HG03045 (cell line): ENCODE results near the gene TRABD2B.
"Not testable (repeated sequence)": the region's sequence is repeated elsewhere in the genome, so short reads cannot be mapped to it uniquely, and the experiment has no call there.

ENCODE experiments used
- ATAC-seq: cut with Tn5 transposase; IDR thresholded peaks from one replicate; pipeline ENCODE4 v1.9.1; 2021; ENCODE audit warnings: mild to moderate bottlenecking, moderate library complexity; ENCODE audit not compliant: unreplicated experiment

Gene TRABD2B

DNA sequence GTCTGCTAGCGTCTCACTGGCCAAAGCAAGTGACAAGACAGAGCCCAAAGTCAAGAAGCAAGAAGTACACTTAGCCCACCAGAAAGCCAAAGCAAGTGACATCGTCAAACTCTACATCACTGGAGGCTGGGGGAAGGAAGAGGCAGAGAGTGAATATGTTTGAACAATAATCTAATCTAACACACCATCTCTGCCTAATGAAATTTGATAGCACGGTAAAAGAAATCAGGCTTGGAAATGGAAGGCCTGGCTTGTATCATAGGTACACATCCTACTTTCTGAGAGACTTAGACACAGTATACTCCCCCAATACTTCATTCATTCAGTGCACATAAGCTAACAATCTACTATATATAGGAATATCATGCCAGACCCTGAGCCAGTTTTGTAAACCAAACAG lies 26.3 kb downstream of the TRABD2B start:
- no peak for ATAC-seq

DNA sequence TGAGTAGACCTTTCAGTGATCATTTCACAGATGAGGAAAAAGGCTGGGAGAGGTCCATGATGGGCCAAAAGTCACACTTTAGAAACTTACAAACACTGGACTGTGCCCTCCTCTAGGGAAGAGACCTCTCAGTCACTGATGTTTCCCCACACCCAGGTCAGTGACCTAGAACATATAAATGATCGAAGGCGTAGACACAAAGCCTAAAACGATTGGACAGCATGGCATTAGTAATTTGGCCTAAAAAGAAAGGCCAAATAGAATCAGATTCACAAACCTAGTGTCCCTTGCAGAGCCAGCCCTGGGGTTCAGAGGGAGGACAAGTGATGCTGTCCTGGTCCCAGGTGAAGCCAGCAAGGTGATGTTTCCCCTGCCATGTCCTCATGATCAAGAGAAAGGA lies 27.7 kb downstream of the TRABD2B start:
- no peak for ATAC-seq

DNA sequence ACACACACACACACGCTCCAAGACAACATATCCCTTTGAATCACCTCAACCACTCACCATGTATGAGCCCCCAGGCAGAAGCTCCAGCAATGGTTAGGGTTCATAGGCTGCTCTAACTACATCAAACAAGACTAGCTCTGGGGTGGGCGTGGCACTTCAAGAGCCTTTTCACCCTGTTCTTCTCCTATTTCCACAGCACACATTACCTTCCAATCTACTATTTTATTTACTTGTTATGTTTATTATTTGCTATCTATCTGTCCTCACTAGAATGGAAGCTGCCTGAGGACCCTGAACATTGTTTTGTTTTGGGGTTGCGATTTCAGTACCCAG lies 28.7 kb downstream of the TRABD2B start:
- no peak for ATAC-seq

DNA sequence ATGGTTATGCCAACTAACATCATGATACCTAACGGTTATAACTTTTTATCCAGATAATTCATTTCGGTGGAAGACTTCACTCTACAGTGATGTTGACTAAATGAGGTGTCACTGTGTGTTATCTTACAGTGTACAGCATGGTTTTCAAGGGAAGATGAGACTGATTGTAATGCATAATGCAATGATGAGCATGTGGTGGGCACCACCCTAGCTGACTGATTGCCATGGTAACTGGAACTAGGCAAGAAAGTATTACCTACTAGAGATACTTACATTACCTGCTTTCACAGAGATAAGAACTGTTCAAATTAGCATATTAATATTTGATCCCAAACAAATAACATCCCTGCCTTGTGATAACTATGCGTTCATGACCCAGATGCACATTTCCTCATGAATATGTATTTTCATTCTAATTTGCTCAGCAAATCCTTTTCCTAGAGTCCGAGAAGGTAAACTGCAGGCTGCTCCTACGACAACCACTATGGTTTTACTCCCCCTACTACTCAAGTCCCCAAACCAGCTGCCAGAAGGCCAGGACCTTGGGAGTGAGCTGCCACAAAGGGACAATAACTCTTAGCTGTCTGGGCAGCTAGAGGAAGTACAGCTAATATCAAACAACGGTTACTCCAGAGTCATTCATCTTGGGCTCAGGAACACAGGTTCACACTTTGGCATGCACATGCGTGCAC lies 29.2 kb downstream of the TRABD2B start:
- ATAC-seq, result no peak

DNA sequence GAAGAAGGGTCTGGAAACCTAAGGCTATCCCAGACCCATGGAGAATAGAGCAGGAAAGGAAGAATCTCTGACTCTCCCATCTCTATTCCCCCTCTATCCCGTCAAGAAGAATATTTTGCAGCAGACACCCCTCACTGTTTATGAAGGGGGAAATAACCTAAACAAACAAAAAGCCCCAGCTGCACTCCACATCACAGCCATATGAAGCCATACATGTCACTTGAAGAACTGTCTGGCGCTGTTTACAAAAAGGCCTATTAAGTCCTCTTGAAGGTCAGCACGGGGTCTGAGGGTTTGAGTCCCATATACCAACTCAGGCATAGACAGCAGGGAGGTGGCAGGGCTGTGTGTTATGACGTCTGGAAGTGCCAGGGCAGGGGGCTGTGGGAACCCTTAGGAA lies 31.4 kb downstream of the TRABD2B start:
- ATAC-seq, result no peak

DNA sequence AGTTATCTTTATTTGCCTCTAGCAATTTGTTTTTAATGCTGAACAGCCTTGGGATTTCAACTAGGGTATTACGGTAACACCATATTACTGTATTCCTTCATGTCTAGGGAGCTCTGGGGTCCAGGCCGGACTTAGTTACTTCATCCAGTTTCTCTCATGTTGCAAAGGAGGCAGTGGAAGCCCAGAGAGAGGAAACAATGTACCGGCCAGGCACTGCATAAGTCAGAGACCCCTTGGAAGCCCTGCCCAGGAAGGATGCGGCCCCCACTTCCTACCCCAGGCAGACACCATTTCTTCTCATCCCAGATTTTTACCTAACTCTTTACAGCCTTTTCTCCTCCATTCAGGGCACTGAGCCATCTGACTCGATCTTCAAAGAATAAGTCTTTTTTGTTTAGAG lies 32.5 kb downstream of the TRABD2B start:
- ATAC-seq, result no peak

DNA sequence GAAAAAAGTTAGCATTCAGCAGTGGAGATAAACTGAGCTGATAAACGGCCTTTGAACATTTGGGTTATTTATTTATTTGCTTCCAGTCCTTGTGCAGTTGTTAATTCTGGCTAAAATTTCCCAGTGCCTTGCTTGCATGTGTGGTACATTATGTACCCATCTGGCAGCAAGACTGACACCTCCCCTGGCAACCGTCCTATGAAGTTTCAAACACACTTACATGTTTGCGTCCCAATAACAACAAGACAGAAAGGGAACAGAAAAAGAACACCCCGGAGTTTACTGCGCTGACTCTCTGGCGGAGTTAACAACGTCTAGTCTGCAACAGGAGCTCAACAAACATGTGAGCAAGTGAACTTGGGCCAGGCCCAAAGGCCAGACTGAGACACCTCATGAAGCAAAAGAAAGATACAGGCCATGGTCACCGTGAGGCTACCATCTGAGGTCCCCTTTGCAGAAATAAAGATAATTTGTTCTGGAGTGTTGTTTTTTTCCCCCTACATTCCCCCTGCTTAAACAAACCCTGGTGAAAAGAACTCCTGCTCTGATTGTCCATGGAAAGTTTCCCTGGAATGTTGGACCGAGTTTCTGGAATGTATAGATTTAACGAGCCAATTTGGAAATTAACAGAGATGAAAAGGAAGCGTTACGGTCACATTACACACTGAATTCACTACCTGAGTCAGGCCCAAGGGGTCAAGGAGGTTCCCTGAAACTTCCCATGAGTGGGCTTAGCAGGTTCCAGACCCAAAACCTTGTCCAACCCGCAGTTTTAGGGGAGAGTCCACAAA lies 33.4 kb downstream of the TRABD2B start:
- ATAC-seq, result no peak

DNA sequence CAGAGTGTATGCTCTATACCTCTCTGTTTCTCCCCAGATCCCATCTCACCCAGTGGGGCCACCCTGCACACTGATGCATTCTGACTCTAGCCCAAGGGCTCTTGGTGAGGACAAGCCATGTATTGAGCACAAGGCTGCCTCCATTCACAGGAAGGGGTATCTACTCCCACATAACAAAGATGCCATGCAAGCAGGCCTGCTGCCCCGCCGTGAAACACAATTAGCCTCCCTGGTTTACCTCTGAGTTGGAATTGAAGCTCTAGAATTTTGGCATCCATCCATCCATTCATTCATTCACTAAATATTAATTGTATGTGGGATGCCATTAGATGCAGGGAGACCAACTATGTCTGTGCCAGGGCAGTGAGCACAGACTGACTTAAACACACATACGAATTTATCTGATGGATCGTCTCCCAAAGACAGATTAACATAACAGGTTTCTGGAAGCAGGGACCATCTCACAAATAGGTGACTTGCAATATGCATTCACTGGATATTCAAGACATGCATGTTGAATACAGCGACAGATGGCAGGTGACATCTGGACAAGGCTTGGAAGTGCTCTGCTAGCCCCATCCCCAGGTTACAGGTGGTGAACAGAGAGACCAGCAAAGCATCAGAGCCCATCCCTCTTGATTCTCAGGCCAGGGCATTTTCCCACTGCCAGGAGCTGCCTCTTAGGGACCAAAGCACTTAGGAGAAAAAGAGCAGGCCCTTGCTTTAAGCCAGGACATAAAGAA lies 34.3 kb downstream of the TRABD2B start:
- no peak for ATAC-seq

DNA sequence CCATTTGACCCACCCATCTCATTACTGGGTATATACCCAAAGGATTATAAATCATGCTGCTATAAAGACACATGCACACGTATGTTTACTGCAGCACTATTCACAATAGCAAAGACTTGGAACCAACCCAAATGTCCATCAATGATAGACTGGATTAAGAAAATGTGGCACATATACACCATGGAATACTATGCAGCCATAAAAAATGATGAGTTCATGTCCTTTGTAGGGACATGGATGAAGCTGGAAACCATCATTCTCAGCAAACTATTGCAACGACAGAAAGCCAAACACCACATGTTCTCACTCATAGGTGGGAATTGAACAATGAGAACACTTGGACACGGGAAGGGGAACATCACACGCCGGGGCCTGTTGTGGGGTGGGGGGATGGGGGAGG lies 35.4 kb downstream of the TRABD2B start:
- ATAC-seq, result not testable (repeated sequence)

DNA sequence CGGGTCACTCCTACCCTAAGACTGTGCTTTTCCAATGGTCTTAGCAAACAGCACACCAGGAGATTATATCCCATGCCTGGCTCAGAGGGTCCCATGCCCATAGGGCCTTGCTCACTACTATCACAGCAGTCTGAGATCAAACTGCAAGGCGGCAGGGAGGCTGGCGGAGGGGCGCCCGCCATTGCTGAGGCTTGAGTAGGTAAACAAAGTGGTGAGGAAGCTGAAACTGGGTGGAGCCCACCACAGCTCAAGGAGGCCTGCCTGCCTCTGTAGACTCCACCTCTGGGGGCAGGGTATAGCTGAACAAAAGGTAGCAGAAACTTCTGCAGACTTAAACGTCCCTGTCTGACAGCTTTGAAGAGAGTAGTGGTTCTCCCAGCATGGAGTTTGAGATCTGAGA lies 40.7 kb downstream of the TRABD2B start:
- ATAC-seq, result not testable (repeated sequence)

DNA sequence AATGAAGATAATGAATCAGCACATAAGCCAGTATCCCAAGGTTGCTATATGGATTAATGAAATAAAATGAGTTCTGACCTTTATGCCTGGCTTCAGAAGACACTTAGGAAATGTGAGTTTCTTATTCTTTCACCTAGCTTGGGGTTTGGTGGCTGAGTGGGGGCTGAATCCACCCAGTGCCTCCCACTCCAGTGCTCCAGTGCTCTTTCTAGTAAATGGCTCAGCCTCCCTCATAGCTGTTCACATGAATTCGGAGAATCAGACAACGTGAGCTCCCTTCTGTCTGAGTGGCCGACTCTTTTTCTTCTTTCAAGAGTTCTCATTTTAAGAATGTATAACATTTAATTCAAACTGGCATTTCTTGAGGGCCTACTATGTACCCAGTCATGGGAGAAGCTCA lies 43.5 kb downstream of the TRABD2B start:
- ATAC-seq, result no peak

DNA sequence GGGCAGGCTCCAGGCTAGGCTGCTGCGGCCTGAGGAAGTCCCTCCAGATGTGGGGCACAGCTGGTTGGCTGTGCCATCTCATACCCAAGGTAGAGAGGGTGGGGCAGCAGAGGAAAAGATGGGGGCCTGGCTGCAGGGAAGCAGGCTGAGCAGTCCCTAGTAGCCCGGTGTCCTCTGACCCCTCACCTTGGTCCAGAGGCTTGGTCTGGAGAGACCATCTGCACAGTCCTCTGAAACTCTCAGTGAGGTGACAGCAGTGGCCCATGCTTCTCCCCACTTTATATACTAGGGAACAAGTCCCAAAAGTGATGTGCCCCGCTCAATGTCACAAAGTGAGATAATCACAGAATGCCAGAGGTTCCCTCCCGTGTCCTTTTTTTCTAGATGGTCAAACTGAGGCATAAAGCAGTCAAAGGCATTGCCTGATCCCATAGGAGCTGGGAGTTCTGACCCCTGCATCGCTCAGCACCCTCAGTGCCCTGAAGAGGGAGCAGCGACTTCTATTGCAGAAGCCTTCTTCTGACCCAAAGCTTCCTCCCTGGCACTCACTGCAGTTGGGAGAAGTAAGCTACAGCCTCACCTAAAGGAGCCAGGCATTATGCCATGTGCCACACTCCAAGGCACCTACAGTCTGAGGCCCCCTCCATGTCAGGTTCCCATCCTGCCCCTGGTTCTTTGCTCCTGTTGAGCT lies 45.5 kb downstream of the TRABD2B start:
- no peak for ATAC-seq

DNA sequence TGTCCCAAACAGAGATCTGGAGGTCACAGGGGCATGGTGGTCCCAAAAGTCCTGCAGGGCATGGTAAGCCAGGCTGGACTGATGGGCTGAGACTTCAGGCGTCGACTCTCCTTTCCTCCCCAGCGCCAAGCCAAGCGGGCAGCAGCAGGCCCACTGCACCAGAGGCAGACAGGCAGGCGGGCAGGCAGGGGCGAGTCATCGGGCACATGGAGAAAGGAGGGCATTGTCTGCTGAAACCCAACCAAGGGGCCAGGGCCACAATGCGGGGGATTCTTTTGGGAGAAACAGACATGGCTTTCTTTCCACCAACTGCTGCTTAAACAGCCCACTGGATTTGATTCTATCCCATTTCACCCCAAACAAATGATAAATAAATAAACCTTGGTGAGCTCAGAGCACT lies 46.2 kb downstream of the TRABD2B start:
- no peak for ATAC-seq

DNA sequence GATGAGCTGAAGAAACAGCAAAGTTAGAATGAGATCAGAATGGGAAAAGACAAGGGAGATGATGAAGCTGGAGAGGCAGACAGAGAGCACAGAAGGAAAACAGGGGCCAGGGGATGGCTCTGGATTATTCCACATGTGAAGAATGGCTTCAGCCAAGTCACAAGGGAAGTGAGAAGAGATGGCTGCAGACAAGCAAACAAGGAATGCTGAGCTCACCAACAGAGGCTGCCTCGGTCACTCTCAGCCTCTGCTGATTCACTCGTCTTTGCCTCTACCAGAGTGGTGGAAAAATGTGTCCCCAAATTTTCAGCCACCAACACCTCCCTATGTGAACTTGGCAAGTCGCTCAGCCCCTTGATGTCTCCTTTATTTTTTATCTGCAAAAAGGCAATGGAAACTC lies 46.7 kb downstream of the TRABD2B start:
- ATAC-seq, result no peak

DNA sequence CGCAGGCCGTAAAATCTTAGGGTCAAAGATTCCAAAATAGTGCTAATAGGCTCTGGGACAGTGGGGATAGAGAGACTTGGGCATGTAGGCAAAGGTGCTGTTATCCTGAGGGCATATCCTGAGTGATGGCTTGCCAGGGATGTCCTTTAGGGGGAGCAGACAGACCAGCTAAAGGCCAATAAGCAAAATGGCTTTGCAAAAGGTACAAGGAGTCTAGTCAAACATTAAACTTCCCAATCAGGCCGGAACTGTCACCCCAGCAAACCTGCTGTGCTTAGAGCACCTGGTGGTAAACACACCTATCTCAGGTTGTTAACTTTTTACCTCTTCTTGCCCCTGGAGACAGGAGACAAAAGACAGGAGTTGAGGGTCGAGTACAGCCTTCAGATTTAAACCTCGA lies 49.1 kb downstream of the TRABD2B start:
- no peak for ATAC-seq

DNA sequence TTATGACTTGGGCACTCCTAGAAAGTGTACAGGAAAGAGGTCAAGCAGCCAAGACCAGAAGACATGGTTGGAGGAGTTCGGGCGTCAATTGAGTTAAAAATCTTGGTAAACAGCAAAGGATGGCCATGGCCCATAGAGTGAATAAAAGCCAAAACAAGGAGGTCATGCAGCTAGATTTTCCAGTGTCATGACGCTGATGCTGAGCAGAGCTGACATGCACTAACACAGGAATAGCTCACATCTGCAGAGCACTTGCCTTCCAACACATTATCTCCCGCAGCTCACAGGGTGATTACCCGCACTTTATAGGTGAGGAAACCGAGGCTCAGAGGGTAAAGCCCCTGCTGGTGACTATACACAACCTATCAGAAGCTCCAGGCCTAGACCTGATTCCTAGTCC lies 49.7 kb downstream of the TRABD2B start:
- no peak for ATAC-seq

DNA sequence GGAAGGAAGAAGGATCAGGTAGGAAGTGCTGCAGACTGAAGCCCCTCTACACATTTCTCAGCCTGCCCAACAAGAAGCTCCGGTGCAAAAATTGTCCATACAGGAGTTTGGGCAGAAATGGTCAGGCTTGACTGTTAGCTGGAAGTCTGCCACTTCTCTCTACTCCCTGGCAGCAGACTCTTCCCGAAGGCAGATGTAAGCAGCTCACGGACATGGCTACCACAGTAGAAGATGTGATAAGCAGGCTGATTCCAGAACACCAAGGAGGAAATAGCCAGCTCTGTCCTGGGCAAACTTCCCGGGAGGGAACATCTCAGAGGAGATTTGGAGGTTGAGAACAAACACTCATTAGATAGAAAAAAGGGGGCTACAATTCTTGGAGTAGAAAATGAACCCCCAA lies 52.6 kb downstream of the TRABD2B start:
- ATAC-seq, result no peak

DNA sequence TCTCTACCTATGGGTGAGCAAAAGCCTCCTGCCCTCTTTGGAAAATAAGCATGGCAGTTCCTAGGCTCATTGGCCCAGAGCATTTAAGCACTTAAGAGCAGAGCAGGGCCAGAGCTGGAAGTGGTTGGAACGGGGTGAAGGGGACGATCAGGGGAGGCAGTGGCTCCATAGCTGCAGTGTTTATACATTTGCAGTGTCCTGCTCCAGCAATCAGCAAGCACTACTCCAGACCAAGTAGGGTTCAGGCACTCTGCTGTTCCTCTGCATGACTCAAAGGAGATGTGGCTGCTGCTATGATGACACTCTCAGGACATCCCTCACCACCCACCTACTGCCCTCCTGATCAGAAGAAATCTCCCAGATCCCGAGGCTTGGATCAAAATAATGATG lies 55.0 kb downstream of the TRABD2B start:
- ATAC-seq, result no peak

DNA sequence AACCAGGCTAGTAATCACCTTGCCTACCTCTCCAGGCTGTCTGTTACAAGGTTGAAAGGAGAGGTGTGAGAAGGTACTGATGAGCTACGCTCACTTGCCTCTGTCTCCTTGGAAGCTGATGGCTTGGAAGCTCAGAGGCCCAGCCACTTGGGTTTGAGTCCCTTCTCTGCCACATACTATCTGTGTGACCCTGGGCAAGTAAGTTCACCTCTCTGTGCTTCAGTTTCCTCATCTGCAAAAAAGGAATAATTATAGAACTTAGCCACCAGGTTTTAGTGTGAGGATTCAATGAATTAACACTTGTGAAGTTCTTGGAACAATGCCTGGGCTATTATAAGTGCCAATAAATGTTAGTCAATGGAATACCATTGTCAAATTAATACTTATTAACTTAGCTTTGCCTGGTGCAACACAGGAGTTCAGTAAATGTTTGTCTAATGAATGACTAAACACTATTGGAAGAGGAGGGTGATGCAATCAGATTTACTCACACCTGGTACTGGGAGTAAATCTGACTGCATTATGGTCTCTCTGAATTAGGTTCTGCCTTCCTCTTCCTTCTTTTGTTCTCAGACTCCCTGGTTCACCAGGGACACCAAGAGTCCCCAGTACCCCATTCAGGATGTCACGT lies 55.5 kb downstream of the TRABD2B start:
- no peak for ATAC-seq

DNA sequence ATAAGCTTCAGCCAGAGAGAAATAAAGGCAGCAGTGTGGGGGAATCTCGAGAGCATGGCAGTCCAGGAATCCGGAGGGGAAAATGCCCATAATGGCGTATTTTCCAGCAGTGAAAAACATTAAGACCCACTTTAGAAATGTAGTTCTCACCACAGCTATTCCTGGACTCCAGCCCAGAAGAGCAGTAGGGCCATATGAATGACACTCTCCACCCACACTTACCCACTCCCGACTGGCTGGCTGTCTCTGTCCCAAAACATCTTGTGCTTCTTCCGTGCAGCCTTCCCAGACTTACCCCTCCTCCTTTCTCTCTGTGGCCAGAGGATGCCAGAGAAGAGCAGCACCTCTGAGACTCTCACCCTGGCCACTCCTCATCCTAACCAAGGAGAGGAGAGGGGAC lies 56.4 kb downstream of the TRABD2B start:
- ATAC-seq, result no peak

DNA sequence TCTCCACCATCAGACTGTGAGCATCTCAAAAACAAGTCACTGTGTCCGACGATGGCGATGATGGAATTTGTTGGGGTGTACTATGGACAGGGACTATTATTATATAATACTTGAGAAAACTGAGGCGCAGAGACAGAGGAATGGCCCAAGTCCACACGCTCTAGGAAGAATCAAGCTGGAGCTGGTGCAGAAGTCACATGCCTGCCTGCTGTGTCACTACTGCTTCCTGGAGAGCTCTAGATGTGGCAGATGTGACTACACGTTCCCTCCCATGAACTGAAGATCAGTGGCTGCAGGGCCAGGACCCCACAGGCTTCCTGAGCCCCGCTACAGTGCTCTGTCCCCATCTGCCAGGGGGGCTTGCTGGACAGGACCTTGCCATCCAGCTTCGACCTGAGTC lies 56.9 kb downstream of the TRABD2B start:
- ATAC-seq, result no peak
